GM12878 (cell line): Measurements from ENCODE around the gene PPP2R3B.

Experiments used
- CBX5 ChIP-seq: sonication (generic); IDR thresholded peaks from 2 replicates; pipeline ENCODE4 v1.6.1; 2016; ENCODE audit warnings: low read depth, moderate library complexity, mild to moderate bottlenecking, inconsistent platforms
- EZH2 ChIP-seq: IDR thresholded peaks from 2 replicates; pipeline ENCODE4 v1.6.1; 2012; ENCODE audit warnings: low read depth, mild to moderate bottlenecking, control low read depth, inconsistent platforms, low read length, borderline replicate concordance; ENCODE audit not compliant: control insufficient read depth
- HSF1 ChIP-seq: fragments of 150-350 bp; IDR thresholded peaks from 2 replicates; pipeline ENCODE4 v1.6.1; 2014; ENCODE audit warnings: mild to moderate bottlenecking, low read depth, low read length
- MYC ChIP-seq: IDR thresholded peaks from 2 replicates; pipeline ENCODE4 v1.6.1; 2011; ENCODE audit warnings: mild to moderate bottlenecking, low read length, moderate library complexity, inconsistent platforms; ENCODE audit not compliant: insufficient read depth, insufficient replicate concordance, insufficient read length, severe bottlenecking
- TF ChIP-seq, protein P1 (sequence below): IDR thresholded peaks from 2 replicates; pipeline ENCODE4 v1.6.1; 2011; ENCODE audit warnings: borderline replicate concordance, low read depth, mild to moderate bottlenecking, moderate library complexity, low read length; ENCODE audit not compliant: insufficient read depth, poor library complexity, severe bottlenecking
- TF ChIP-seq, protein P2 (sequence below), 3 experiments: IDR thresholded peaks in 2 of 3; conservative IDR thresholded peaks in 1 of 3; 2 replicates each; pipeline ENCODE4 v1.5.1; 2011; ENCODE audit warnings: low read depth in 3 of 3, low read length in 3 of 3, mild to moderate bottlenecking in 3 of 3, control low read depth in 2 of 3, moderate library complexity in 2 of 3, inconsistent platforms in 1 of 3, mixed read lengths in 1 of 3; ENCODE audit not compliant: control insufficient read depth in 2 of 3, insufficient read depth in 1 of 3; ENCODE audit errors: extremely low read depth in 1 of 3
- TF ChIP-seq, protein P3 (sequence below): IDR thresholded peaks from 2 replicates; pipeline ENCODE4 v1.6.1; 2012; ENCODE audit warnings: low read depth, low read length, improper control_type of control experiment

DNA sequence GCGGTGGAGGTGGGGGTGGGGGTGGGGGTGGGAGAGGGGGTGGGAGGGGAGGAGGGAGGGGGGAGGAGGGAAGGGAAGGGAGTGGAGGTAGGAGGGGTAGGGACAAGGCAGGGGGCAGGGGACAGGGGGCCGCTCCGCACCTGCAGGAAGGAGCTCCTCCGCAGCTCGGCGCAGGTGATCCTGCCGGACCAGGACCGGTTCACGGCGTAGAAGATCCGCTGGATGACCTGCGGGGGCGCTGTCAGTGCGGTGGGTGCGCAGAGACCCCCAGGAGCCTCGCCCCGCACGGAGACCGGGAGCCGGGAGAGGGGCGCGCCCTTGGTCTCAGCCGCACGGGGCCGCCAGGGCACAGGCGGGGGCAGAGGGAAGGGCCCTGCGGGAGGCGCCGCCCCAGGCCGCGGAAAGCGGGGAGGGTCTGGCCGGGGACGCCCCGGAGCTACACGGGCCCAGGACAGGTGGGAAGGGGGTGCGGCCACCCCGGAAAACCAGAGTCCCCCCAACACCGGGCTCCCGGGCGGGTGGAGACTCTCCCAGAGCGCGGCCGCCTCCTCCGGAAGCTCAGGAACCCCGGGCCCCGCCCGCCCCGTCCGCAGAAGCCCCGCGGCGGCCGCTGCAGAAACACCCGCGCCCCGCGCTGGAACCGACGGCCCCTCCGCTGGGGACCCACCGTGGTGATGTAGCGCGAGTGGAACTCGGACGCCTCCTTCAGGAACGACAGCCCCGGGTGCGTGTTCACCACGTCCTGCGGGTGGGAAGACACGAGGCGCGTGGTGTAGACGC, 40.5 kb downstream of the PPP2R3B start:
- TF ChIP-seq, protein P1, sequence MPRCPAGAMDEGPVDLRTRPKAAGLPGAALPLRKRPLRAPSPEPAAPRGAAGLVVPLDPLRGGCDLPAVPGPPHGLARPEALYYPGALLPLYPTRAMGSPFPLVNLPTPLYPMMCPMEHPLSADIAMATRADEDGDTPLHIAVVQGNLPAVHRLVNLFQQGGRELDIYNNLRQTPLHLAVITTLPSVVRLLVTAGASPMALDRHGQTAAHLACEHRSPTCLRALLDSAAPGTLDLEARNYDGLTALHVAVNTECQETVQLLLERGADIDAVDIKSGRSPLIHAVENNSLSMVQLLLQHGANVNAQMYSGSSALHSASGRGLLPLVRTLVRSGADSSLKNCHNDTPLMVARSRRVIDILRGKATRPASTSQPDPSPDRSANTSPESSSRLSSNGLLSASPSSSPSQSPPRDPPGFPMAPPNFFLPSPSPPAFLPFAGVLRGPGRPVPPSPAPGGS: no peak
- TF ChIP-seq, protein P2, sequence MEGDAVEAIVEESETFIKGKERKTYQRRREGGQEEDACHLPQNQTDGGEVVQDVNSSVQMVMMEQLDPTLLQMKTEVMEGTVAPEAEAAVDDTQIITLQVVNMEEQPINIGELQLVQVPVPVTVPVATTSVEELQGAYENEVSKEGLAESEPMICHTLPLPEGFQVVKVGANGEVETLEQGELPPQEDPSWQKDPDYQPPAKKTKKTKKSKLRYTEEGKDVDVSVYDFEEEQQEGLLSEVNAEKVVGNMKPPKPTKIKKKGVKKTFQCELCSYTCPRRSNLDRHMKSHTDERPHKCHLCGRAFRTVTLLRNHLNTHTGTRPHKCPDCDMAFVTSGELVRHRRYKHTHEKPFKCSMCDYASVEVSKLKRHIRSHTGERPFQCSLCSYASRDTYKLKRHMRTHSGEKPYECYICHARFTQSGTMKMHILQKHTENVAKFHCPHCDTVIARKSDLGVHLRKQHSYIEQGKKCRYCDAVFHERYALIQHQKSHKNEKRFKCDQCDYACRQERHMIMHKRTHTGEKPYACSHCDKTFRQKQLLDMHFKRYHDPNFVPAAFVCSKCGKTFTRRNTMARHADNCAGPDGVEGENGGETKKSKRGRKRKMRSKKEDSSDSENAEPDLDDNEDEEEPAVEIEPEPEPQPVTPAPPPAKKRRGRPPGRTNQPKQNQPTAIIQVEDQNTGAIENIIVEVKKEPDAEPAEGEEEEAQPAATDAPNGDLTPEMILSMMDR (IDR thresholded peaks at IDR 0.05 in 2 of 3, conservative IDR thresholded peaks at IDR 0.05 in 1 of 3; ENCODE audit: control insufficient read depth in 2 of 3, extremely low read depth in 1 of 3, insufficient read depth in 1 of 3, low read depth in 3 of 3, low read length in 3 of 3): no peak
- no peak for TF ChIP-seq EZH2
- TF ChIP-seq CBX5: no peak
- no peak for TF ChIP-seq MYC
- TF ChIP-seq, protein P3, sequence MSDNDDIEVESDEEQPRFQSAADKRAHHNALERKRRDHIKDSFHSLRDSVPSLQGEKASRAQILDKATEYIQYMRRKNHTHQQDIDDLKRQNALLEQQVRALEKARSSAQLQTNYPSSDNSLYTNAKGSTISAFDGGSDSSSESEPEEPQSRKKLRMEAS: no peak
- no peak for TF ChIP-seq HSF1
